Measurements from ENCODE around the gene GRK1. TPM values are rescaled to one million over a fixed set of nuclear protein-coding genes. Genes with fewer than 3 reads are reported as not detected.

GRK1 gene
- total RNA-seq, 1 donor from 2014 or later, result 1.5 TPM

- DNase-seq (ENCODE audit: low read depth, low spot score), result no peak
- TF ChIP-seq, protein P1, sequence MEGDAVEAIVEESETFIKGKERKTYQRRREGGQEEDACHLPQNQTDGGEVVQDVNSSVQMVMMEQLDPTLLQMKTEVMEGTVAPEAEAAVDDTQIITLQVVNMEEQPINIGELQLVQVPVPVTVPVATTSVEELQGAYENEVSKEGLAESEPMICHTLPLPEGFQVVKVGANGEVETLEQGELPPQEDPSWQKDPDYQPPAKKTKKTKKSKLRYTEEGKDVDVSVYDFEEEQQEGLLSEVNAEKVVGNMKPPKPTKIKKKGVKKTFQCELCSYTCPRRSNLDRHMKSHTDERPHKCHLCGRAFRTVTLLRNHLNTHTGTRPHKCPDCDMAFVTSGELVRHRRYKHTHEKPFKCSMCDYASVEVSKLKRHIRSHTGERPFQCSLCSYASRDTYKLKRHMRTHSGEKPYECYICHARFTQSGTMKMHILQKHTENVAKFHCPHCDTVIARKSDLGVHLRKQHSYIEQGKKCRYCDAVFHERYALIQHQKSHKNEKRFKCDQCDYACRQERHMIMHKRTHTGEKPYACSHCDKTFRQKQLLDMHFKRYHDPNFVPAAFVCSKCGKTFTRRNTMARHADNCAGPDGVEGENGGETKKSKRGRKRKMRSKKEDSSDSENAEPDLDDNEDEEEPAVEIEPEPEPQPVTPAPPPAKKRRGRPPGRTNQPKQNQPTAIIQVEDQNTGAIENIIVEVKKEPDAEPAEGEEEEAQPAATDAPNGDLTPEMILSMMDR (conservative IDR thresholded peaks at IDR 0.05), result no peak
- H3K36me3 Mint-ChIP-seq (ENCODE audit: low read depth), result peaks cover 56% of the 10 kb centered on the region
These were observed 28.2 kb upstream of the GRK1 start for GRCh38 chr13:113638806-113639205.

GRCh38 chr13:113639616-113640262 lies 27.3 kb upstream of the GRK1 start:
- no peaks in the 10 kb centered on the region for H3K9me3 Mint-ChIP-seq
- no peak for DNase-seq (ENCODE audit: low read depth, low spot score)
- peaks cover 51% of the 10 kb centered on the region for H3K36me3 Mint-ChIP-seq (ENCODE audit: low read depth)
- H3K4me3 Mint-ChIP-seq, result no peak overlapping the region
- H3K4me1 Mint-ChIP-seq, result no peaks in the 10 kb centered on the region
- H3K27me3 Mint-ChIP-seq (ENCODE audit: low read depth), result no peaks in the 10 kb centered on the region
- TF ChIP-seq, protein P1 (conservative IDR thresholded peaks at IDR 0.05), result no peak
- no peak overlapping the region for H3K27ac Mint-ChIP-seq (ENCODE audit: unreplicated experiment)

More at GRCh38 chr13:113638806-113639205, 28.2 kb upstream of the GRK1 start:
- Mint-ChIP-seq H3K4me3 (peak overlapping the region; percentile 8), H3K4me1 (no peaks in the 10 kb centered on the region), H3K9me3 (no peaks in the 10 kb centered on the region), H3K27me3 (ENCODE audit: low read depth) (no peaks in the 10 kb centered on the region), H3K27ac (ENCODE audit: unreplicated experiment) (no peak overlapping the region)

- TF ChIP-seq, protein P1 (conservative IDR thresholded peaks at IDR 0.05), result no peak
- Mint-ChIP-seq H3K4me3 (no peak overlapping the region), H3K36me3 (ENCODE audit: low read depth) (peaks cover 57% of the 10 kb centered on the region), H3K27ac (ENCODE audit: unreplicated experiment) (no peak overlapping the region), H3K9me3 (no peaks in the 10 kb centered on the region), H3K27me3 (ENCODE audit: low read depth) (no peaks in the 10 kb centered on the region), H3K4me1 (no peaks in the 10 kb centered on the region)
- DNase-seq (ENCODE audit: low read depth, low spot score), result no peak
These were observed 25.6 kb upstream of the GRK1 start for GRCh38 chr13:113641426-113641825.

DNA sequence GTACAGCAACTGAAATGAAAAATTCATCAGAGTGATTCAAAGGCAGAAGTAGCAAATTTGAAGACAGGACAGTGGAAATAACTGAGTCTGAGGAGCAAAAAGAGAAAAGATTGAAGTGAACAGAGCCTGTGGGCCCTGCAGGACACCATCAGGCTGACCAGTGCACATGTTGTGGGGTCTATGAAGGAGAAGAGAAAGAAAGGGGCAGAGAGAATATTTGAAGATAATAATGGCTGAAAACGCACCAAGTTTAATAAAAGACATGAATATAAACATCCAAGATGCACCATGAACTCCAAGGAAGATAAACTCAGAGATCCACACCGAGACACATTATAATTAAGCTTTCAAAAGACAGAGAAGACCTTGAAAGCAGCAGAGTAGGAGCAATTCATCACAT lies 24.5 kb upstream of the GRK1 start:
- Mint-ChIP-seq H3K4me1 (no peaks in the 10 kb centered on the region), H3K36me3 (ENCODE audit: low read depth) (peaks cover 56% of the 10 kb centered on the region), H3K4me3 (no peak overlapping the region), H3K27me3 (ENCODE audit: low read depth) (no peaks in the 10 kb centered on the region), H3K9me3 (no peaks in the 10 kb centered on the region), H3K27ac (ENCODE audit: unreplicated experiment) (no peak overlapping the region)
- no peak for DNase-seq (ENCODE audit: low read depth, low spot score)
- TF ChIP-seq, protein P1 (conservative IDR thresholded peaks at IDR 0.05), result no peak

DNA sequence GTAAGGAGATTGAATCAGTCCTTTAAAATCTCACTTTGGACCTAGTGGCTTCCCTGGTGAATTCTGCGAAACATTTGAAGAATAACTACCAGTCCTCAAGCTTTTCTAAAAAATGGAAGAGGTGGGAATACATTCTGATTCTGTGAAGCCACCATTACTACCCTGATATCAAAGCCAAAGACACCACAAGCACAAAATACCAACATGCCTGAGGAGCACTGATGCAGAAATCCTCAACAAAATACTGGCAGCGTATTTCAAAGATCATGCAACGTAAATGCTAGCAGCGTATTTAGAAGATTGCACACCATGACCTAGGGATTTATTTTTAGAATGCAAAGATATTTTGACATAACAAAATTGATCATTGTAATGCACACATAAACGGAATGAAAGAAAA lies 23.4 kb upstream of the GRK1 start:
- H3K27me3 Mint-ChIP-seq (ENCODE audit: low read depth), result no peaks in the 10 kb centered on the region
- H3K27ac Mint-ChIP-seq (ENCODE audit: unreplicated experiment), result no peak overlapping the region
- no peak overlapping the region for H3K4me3 Mint-ChIP-seq
- DNase-seq (ENCODE audit: low read depth, low spot score), result no peak
- no peaks in the 10 kb centered on the region for H3K4me1 Mint-ChIP-seq
- peaks cover 58% of the 10 kb centered on the region for H3K36me3 Mint-ChIP-seq (ENCODE audit: low read depth)
- H3K9me3 Mint-ChIP-seq, result no peaks in the 10 kb centered on the region
- TF ChIP-seq, protein P1 (conservative IDR thresholded peaks at IDR 0.05), result no peak

All from neural crest cell (in vitro differentiated cells).